HL-60/S4 treated with retinoic acid at 250 ng/mL for 4 days and 3 days (cell line): ENCODE measurements around the gene BBS2.

Experiments
- in situ Hi-C: fragments of 300-500 bp; cut with MboI; formaldehyde crosslinking; loops from 2 replicates; pipeline ENCODE4 v1.7.0; 2022; ENCODE audit warnings: low sequenced_read_pairs

The BBS2 gene

DNA sequence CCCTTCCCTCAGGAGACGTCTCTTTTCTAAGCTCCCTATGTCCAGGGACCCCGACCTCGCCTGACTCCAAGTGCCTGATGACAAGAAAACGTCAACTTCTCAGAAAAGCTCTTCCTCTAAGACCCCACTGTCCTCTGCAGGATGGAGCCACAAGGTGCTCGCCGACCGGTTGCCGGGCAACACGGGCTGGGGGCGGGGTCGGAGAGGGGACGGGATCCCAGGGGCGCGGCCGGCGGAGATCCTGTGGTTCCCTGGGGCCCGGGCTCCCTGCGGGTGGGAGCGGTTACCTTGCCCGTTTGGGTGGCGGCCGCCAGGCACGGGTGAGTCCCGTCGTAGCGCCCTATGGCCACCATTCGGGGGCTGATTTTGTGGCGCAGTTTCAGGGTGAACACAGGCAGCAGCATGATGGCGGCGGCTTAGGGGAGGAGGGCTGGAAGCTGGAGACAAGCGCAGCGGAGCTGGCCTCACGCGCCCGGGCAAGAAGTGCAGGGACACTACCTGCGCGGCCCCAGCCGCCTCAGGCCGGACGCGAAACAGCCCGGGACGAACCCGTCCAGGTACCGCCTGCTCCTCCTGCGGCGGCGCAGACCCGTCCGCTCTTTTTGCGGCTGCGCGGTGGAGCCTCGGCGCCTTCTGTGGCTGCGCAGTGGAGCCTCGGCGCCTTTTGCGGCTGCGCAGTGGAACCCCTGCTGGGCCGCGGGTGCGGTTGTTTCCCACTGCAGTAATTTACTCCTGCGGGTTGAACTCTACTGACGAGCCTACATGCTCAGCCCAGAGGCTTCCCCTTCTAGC is at the start of gene BBS2:
TSS of gene BBS2 (minus strand) at position 566 of the 792 bp plus-strand sequence. CDS start at position 404, 162 bp downstream.
- in situ Hi-C loops = no loop called here

DNA sequence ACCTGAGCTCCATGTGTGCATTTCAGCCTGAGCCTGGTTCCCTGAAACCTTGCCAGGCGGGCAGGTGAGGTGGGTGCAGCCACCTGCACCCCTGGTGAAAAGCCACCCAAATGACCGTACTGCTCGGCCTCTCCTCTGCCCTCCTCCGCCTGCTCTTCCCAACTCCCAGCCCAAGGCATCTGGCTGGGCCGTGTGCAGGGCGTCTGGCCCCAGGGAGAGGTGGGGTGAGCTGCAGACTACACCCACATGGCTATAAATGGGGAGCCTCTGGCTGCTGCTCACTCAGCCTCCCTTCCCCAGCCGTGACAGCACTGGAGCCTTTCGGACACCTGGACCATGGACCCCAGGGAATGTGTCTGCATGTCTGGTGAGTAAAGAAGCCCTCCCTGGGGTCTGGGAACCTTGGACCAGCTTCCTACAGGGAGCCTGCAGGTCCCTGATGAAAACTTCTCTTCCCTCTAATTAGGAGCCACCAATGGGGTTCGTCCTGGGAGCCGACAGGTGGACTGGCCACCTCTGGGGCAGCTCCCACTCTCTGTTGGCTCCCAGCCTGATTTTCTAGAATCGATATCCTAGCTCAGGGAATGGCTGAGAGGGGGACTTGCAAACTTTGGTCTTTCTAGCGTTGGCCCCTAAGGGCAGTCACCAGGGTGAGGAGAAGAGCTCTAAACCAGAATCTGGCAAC is 45.1 kb upstream of the BBS2 start, which contains the start of gene MT4:
TSS of gene MT4 (plus strand) at position 281 of the 685 bp plus-strand sequence. CDS start at position 337, 56 bp downstream.
- in situ Hi-C loops = no loop called here

- in situ Hi-C loops = no loop called here
These were observed 41.3 kb upstream of the BBS2 start for GRCh38 chr16:56561126-56561525.

GRCh38 chr16:56560447-56560846 is 40.6 kb upstream of the BBS2 start:
- in situ Hi-C loops = no loop called here

DNA sequence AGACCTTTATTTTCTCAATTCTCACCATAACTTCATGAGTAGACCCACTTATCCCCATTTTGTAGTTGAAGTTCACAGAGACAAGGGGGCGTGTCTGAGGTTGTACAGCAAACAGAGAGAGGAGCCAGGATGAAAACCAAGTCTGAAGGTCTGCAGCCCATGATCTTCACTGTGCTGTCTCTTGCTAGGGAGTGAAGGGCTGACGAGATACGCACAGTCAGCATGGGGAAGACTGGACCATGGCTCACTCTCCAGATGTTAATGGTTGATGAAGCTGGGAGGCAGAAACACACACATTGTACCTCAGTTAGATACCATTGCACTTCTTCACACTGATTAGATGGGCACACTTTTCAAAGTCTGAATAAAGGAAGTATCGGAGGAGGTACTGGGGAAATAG is 39.3 kb upstream of the BBS2 start:
- in situ Hi-C loops = no loop called here

DNA sequence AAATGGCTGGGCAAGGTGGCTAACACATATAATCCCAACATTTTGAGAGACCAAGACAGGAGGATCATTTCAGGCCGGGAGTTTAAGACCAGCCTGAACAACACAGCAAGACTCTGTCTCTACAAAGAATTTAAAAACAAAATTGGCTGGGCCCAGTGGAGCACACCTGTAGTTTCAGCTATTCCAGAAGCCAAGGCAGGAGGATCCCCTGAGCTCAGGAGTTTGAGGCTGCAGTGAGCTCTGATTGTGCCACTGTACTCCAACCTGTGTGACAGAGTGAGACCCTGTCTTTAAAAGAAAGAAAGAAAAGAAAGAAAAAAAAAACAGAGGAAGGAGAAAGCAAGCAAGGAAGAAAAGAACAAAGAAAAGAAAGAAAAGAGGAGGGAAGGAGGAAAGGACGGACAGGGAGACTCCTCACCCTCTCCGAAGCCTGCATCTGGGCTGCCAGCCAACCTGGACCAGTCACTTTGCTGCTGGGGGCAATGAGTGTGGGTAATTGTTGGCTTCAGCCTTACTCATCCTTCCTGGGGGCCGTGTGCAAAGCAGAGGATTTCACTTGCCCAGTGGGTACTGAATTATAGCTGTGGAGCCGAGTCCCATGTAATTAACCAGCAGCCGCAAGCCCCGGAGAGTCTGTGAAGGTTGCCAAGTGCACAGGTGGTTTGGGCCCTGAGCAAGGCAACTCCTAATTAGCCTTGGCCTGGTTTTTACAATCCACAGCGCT is 38.4 kb upstream of the BBS2 start:
- in situ Hi-C loops = no loop called here

DNA sequence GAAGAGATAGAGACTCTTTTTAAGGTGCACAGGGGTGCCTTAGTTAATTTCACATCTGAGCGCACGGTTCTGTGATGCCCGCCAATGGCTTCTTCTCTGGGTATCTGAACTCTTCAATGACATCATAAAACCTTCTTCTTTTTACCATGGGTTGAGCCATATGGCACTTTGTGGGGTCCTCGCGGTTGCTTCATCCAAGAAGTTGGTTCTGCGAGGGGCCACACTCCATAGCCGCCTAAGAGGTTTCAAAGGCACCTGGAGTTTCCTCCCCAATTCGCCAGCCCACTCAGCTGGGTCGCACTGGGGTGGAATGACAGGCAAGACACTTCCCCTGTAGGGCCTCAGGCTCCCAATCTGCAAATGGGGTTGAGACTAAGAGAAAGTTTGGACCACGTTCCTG is 34.6 kb upstream of the BBS2 start:
- in situ Hi-C loops = no loop called here

DNA sequence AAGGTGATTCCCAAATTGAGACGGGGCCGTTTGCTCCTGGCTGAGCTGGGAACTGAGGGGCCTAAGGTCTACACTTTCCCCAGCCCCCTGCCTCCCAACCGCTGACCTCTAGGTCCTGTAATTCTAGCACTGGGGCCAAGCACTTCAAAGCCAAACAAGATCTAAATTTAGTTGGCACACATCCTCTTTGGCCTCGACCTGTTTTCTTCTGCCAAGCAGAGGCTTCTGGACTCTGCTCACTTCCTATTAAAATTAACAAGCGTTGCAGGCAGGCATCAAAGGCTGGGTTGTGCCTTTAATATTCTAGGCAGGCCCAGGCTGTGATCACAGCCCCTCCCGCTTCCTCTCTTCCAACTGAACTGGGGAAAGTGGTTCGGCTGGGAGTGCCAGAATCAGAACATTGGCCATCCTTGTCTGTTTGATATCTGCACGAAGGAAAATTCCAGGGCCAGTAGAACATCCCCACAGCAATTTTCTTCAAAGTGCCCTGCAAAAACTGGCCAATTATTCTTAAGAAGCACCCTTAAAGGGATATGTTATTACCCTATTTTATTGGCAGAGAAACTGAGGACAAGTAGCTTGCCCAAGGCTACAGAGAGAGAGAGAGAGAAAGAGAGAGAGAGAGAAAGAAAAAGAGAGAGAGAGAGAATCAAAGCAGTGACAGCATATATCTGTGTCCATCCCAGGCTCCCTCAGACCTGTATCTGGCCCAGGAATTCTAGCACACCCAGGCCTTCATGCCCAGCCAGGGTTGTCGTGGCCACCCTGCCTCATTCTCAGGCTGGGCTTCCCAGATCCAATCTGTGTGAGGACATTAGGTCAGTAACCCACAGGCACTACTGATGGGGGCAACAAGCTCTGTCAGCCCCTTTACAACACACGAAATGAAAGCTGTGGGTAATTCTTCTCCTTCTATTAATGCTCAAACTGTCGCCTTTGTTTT is 32.2 kb upstream of the BBS2 start:
- in situ Hi-C loops = no loop called here

GRCh38 chr16:56549744-56550385 is 30.0 kb upstream of the BBS2 start:
- in situ Hi-C loops = no loop called here

DNA sequence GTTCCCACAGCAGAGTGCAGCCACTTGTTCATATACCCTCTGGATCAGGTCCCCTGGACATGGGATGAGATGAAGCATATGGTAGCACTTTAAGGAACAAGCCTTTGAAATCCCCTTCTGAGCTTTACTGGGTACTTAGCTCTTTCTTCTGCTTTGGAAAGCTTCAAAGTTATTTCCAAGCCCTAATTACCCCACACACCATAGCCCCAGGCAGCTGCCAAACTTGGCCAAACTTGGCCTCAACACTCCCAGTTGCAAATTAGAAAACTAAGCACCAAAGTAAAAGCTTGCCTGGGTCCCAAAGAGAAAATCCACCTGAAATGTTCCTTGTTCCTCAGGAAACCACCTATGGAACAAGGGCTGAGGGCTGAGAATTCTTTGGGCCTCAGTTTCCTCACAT is 29.3 kb upstream of the BBS2 start:
- in situ Hi-C loops = no loop called here

- in situ Hi-C loops = no loop called here
These were observed 28.2 kb upstream of the BBS2 start for GRCh38 chr16:56547949-56548567.

DNA sequence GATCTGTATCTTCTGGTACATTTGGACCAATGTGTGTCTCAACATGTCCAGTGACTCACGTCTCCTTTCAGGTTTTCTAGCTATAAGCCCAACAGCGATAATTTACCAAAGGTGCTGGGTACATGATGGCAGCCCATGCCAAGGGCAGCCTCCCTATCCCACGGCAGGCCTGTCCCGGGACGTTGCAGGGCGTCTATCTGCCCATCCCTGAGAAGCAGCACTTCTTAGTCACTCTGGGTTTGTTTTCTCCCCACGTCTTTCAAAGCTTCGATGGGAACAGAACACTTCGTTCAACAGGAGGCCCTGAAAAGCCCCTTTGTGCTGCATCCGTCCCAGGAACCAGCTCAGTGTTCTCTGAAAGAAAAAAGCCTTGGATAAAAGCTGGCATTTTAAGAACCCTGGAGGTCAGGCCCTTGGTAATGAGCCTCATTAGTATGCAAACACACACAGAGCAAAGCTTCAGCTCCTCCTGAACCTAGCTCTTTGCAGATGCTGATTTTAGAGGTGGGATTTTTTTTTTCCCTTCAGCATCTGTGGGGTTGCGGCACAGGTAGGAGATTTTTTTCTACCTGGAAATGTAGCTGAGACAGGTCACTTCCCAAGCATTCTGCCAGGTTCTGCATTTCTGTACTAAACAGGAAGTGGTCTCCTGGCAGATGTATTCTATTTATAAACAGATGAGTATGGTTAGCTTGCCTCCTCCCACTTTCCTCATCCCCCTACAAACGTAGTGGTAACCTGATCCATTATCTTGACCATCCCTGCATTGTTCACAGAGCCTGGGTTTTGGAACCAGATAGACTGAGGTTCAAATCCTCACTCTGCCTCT is 27.5 kb upstream of the BBS2 start:
- in situ Hi-C loops = no loop called here

DNA sequence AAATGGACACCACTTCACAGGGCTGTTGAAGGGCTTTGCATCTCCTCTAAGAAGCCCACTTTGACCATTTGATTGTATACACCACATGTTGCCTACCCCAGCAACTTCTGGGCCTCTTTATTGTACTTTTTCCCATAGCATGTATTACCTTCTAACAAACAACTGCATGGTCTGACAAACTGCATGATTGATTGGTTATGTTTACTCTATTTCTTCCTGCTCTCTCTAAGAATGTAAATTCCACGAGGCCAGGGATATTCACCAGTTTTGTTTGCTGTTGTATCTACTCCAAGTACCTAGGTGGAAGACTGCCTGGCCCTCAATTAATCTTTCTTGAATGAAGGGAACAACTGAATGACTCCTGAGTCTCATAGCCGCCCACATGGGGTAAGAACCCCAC is 22.2 kb upstream of the BBS2 start:
- in situ Hi-C loops = no loop called here

GRCh38 chr16:56539656-56540055 is 19.8 kb upstream of the BBS2 start:
- in situ Hi-C loops = no loop called here

GRCh38 chr16:56538331-56538730 is 18.5 kb upstream of the BBS2 start:
- in situ Hi-C loops = no loop called here

DNA sequence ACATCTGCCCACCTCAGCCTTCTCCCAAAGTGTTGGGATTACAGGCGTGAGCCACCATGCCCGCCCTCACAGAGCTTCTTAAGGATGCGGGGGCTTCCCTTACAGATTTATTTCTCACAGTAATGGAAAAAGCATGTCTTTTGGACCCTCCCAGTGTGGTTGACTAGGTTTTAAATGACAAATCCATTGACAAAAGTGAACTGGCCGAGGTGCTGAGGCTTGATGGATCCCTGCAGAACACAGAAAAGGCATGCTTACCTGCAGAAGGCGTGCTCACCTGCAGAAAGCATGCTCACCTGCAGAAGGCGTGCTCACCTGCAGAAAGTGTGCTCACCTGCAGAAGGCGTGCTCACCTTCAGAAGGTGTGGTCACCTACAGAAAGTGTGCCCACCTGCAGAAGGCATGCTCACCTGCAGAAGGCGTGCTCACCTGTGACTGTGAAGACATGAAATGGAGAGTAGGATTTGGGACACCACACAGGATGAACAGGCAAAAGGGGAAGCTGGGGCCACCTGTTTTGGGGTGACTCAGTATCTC is 15.1 kb upstream of the BBS2 start:
- in situ Hi-C loops = no loop called here

DNA sequence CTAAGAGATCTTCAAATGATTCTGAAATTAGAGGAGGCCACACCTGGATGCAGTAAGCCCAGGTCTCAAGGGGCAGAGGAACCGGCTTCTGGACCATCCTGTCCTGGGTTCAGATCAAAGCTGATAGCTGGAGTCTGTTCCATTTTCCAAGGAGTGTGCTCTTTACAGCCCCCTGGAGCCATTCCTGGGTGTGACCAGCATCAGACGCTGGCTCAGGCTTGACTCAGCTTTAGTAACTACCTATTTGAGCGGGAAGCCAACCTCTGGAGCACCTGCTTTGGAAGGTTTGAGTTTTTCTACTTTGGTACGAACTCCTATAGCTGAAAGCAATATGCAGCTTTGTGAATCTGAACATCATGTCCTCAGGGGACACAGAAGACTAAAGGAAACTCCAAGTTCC is 12.9 kb upstream of the BBS2 start:
- in situ Hi-C loops = no loop called here

GRCh38 chr16:56530872-56531271 is 11.0 kb upstream of the BBS2 start:
- in situ Hi-C loops = no loop called here
